Muscle layer of colon (tissue), 2 donors: ENCODE measurements around the gene LTA.

ENCODE experiments used
- H3K27ac ChIP-seq: one replicate; pipeline ENCODE4 v1.7.0; 2013; ENCODE audit warnings: low read depth, mild to moderate bottlenecking, low read length, moderate library complexity
- H3K27me3 ChIP-seq, 2 donors: one replicate each; pipeline ENCODE4 v1.7.0; 2013; ENCODE audit warnings: low read length in 2 of 2, mild to moderate bottlenecking in 2 of 2; ENCODE audit not compliant: insufficient read depth in 2 of 2, control insufficient read depth in 1 of 2
- H3K36me3 ChIP-seq: one replicate; pipeline ENCODE4 v1.7.0; 2013; ENCODE audit warnings: mild to moderate bottlenecking, low read length; ENCODE audit not compliant: insufficient read depth
- H3K4me1 ChIP-seq: one replicate; pipeline ENCODE4 v1.7.0; 2013; ENCODE audit warnings: mild to moderate bottlenecking, low read length; ENCODE audit not compliant: insufficient read depth
- H3K4me3 ChIP-seq, 2 donors: one replicate each; pipeline ENCODE4 v1.7.0; 2013; ENCODE audit warnings: low read length in 2 of 2, low read depth in 1 of 2, mild to moderate bottlenecking in 1 of 2, moderate library complexity in 1 of 2
- H3K9ac ChIP-seq: one replicate; pipeline ENCODE4 v1.7.0; 2013; ENCODE audit warnings: low read length
- H3K9me3 ChIP-seq: one replicate; pipeline ENCODE4 v1.7.0; 2013; ENCODE audit warnings: mild to moderate bottlenecking, low read length
- donor health status: abdominal sarcoma.
- donor health status: Adenocarcinoma of cecum.

LTA gene

DNA sequence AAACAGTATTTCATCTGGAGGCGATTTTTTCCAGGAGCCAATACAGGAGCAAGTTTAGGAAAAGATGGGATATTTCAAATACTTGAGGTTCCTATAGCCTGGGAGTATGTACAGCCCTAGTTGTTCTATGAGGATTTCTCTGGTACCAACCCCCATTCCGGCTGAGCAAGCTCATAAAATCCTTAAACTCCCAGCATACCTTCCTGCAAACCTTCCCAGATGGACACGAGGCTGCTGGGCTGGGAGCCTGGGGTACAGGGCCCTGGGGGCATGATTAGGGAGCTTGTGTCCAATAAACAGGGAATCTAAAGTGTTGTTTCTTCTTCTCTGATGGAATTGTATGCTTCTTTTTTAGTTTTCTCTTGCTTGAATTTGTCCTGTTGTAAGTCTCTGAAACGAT lies 49.9 kb downstream of the LTA start:
- Histone ChIP-seq H3K36me3 (peaks cover 39% of the 10 kb centered on the region), H3K4me1 (peaks cover 18% of the 10 kb centered on the region), H3K4me3 (peak overlapping the region; percentile 60 to 89), H3K27me3 (no peaks in the 10 kb centered on the region), H3K9ac (peak overlapping the region; percentile 99), H3K9me3 (no peaks in the 10 kb centered on the region), H3K27ac (peak overlapping the region; percentile 80)

GRCh38 chr6:31622684-31623091 lies 50.6 kb downstream of the LTA start:
- H3K9me3 ChIP-seq = no peaks in the 10 kb centered on the region
- H3K36me3 ChIP-seq = peaks cover 46% of the 10 kb centered on the region
- H3K4me3 ChIP-seq = peak overlapping the region in 1 of 2 donors; percentile 20
- H3K9ac ChIP-seq = no peak overlapping the region
- H3K4me1 ChIP-seq = peaks cover 18% of the 10 kb centered on the region
- H3K27me3 ChIP-seq = no peaks in the 10 kb centered on the region
- peak overlapping the region; percentile 80 for H3K27ac ChIP-seq
